ENCODE measurements around the gene PTGES2. TPM values are rescaled to one million over a fixed set of nuclear protein-coding genes. Genes with fewer than 3 reads are reported as not detected.
"Not testable (repeated sequence)": the region's sequence is repeated elsewhere in the genome, so short reads cannot be mapped to it uniquely, and the experiment has no call there.

The PTGES2 gene
- total and polyA plus RNA-seq, 7 donors: 61.2 to 150 (median 119) TPM

- peak overlapping the region; percentile 79 for H3K27ac ChIP-seq
- H3K9me3 ChIP-seq: no peaks in the 10 kb centered on the region
- ATAC-seq (peak in 3 of 4 donors; percentile 22 to 38 (median 23)), DNase-seq (no peak)
- WGBS, 3 donors: 88 to 97% (median 92%) methylated on average over 7 of the region's 7 CpGs
- H3K36me3 ChIP-seq (ENCODE audit: insufficient read depth in 1 of 2, low read depth in 1 of 2): no peaks in the 10 kb centered on the region
- H3K4me3 ChIP-seq: no peak overlapping the region
- peaks cover 54% of the 10 kb centered on the region for H3K4me1 ChIP-seq
- TF ChIP-seq CTCF (IDR thresholded peaks at IDR 0.05): no peak
- intact Hi-C loops (cut with DNase I): no loop called here
- H3K27me3 ChIP-seq (ENCODE audit: insufficient read depth in 3 of 3, low read length in 2 of 3): no peaks in the 10 kb centered on the region
These were observed 49.6 kb downstream of the PTGES2 start for GRCh38 chr9:128077847-128078503.

- Histone ChIP-seq H3K27me3 (ENCODE audit: insufficient read depth in 3 of 3, low read length in 2 of 3) (no peaks in the 10 kb centered on the region), H3K27ac (peak overlapping the region; percentile 64), H3K36me3 (ENCODE audit: insufficient read depth in 1 of 2, low read depth in 1 of 2) (no peaks in the 10 kb centered on the region), H3K4me1 (peaks cover 43% of the 10 kb centered on the region), H3K4me3 (no peak overlapping the region), H3K9me3 (no peaks in the 10 kb centered on the region)
- 82 to 86% (median 84%) methylated on average over 7 of the region's 7 CpGs for WGBS, 3 donors
- intact Hi-C loops (cut with DNase I): no loop called here
- no peak for DNase-seq
- no peak for TF ChIP-seq CTCF (IDR thresholded peaks at IDR 0.05)
- ATAC-seq: no peak
These were observed 54.2 kb downstream of the PTGES2 start for GRCh38 chr9:128073253-128073886.

- Histone ChIP-seq H3K4me1 (peaks cover 36% of the 10 kb centered on the region), H3K4me3 (peak overlapping the region; percentile 29), H3K27me3 (ENCODE audit: insufficient read depth in 3 of 3, low read length in 2 of 3) (no peaks in the 10 kb centered on the region), H3K36me3 (ENCODE audit: insufficient read depth in 1 of 2, low read depth in 1 of 2) (no peaks in the 10 kb centered on the region), H3K27ac (peak overlapping the region; percentile 64), H3K9me3 (no peaks in the 10 kb centered on the region)
- WGBS, 3 donors: 25 to 28% (median 26%) methylated on average over 5 of the region's 5 CpGs
- ATAC-seq (no peak), DNase-seq (peak; percentile 69 to 75)
- no peak for TF ChIP-seq CTCF (IDR thresholded peaks at IDR 0.05)
- intact Hi-C loops (cut with DNase I): no loop called here
These were observed 55.1 kb downstream of the PTGES2 start for GRCh38 chr9:128072144-128073021.

GRCh38 chr9:128071475-128071874 is 56.1 kb downstream of the PTGES2 start:
- ATAC-seq; H3K9me3 ChIP-seq; DNase-seq; H3K36me3 ChIP-seq (ENCODE audit: insufficient read depth in 1 of 2, low read depth in 1 of 2); H3K27me3 ChIP-seq (ENCODE audit: insufficient read depth in 3 of 3, low read length in 2 of 3); H3K4me3 ChIP-seq; intact Hi-C loops (cut with DNase I): not testable (repeated sequence)
- WGBS, 3 donors: 91 to 94% (median 93%) methylated on average over 11 to 12 of the region's 12 CpGs
- Histone ChIP-seq H3K4me1 (peaks cover 37% of the 10 kb centered on the region), H3K27ac (peak overlapping the region; percentile 64)

GRCh38 chr9:128070874-128071273 is 56.7 kb downstream of the PTGES2 start:
- H3K27ac ChIP-seq: no peak overlapping the region
- 53 to 76% (median 70%) methylated on average over 7 of the region's 7 CpGs for WGBS, 3 donors
- intact Hi-C loops (cut with DNase I): no loop called here
- H3K36me3 ChIP-seq (ENCODE audit: insufficient read depth in 1 of 2, low read depth in 1 of 2): no peaks in the 10 kb centered on the region
- no peak for ATAC-seq
- H3K27me3 ChIP-seq (ENCODE audit: insufficient read depth in 3 of 3, low read length in 2 of 3): no peaks in the 10 kb centered on the region
- H3K9me3 ChIP-seq: no peaks in the 10 kb centered on the region
- H3K4me1 ChIP-seq: peaks cover 43% of the 10 kb centered on the region
- no peak overlapping the region for H3K4me3 ChIP-seq
- no peak for TF ChIP-seq CTCF (IDR thresholded peaks at IDR 0.05)
- DNase-seq: no peak

All from psoas muscle (tissue), 8 donors.